ENCODE results near the gene COPA. TPM values are rescaled to one million over a fixed set of nuclear protein-coding genes. Genes with fewer than 3 reads are reported as not detected.
"Not testable (repeated sequence)": the region's sequence is repeated elsewhere in the genome, so short reads cannot be mapped to it uniquely, and the experiment has no call there.

Gene COPA
- polyA plus RNA-seq, 4 donors = 140 to 179 (median 159) TPM

- DNase-seq (ENCODE audit: low read depth in 4 of 4, low spot score in 2 of 4) = no peak
These were observed 10.5 kb downstream of the COPA start for GRCh38 chr1:160332516-160332915.

GRCh38 chr1:160330119-160330518 lies 12.9 kb downstream of the COPA start:
- no peak for DNase-seq (ENCODE audit: low read depth in 4 of 4, low spot score in 2 of 4)

GRCh38 chr1:160328184-160328583 lies 14.9 kb downstream of the COPA start:
- no peak for DNase-seq (ENCODE audit: low read depth in 4 of 4, low spot score in 2 of 4)

- DNase-seq (ENCODE audit: low read depth in 4 of 4, low spot score in 2 of 4) = no peak
These were observed 16.6 kb downstream of the COPA start for GRCh38 chr1:160326418-160326817.

GRCh38 chr1:160325252-160325651 lies 17.8 kb downstream of the COPA start:
- no peak for DNase-seq (ENCODE audit: low read depth in 4 of 4, low spot score in 2 of 4)

- DNase-seq (ENCODE audit: low read depth in 4 of 4, low spot score in 2 of 4) = no peak
These were observed 20.2 kb downstream of the COPA start for GRCh38 chr1:160322831-160323230.

- no peak for DNase-seq (ENCODE audit: low read depth in 4 of 4, low spot score in 2 of 4)
These were observed 27.7 kb downstream of the COPA start for GRCh38 chr1:160315359-160315758.

- no peak for DNase-seq (ENCODE audit: low read depth in 4 of 4, low spot score in 2 of 4)
These were observed 33.5 kb downstream of the COPA start for GRCh38 chr1:160309571-160309970.

- DNase-seq (ENCODE audit: low read depth in 4 of 4, low spot score in 2 of 4) = no peak
These were observed 33.9 kb downstream of the COPA start for GRCh38 chr1:160309185-160309557.

GRCh38 chr1:160308451-160309184 lies 34.4 kb downstream of the COPA start:
- no peak for DNase-seq (ENCODE audit: low read depth in 4 of 4, low spot score in 2 of 4)

GRCh38 chr1:160307118-160307791 lies 35.8 kb downstream of the COPA start:
- no peak for DNase-seq (ENCODE audit: low read depth in 4 of 4, low spot score in 2 of 4)

- DNase-seq (ENCODE audit: low read depth in 4 of 4, low spot score in 2 of 4) = no peak
These were observed 42.9 kb downstream of the COPA start for GRCh38 chr1:160300173-160300572.

GRCh38 chr1:160296036-160296435 lies 47.0 kb downstream of the COPA start:
- no peak for DNase-seq (ENCODE audit: low read depth in 4 of 4, low spot score in 2 of 4)

GRCh38 chr1:160293020-160293968 lies 49.8 kb downstream of the COPA start:
- no peak for DNase-seq (ENCODE audit: low read depth in 4 of 4, low spot score in 2 of 4)

- peak; percentile 39 to 61 (median 50) for DNase-seq (ENCODE audit: low read depth in 4 of 4, low spot score in 2 of 4)
These were observed 51.5 kb downstream of the COPA start for GRCh38 chr1:160291248-160292220.

GRCh38 chr1:160287769-160288168 lies 55.3 kb downstream of the COPA start:
- DNase-seq (ENCODE audit: low read depth in 4 of 4, low spot score in 2 of 4) = not testable (repeated sequence)

GRCh38 chr1:160285506-160285905 lies 57.5 kb downstream of the COPA start:
- DNase-seq (ENCODE audit: low read depth in 4 of 4, low spot score in 2 of 4) = no peak

- DNase-seq (ENCODE audit: low read depth in 4 of 4, low spot score in 2 of 4) = peak; percentile 63 to 89 (median 82)
These were observed 58.2 kb downstream of the COPA start, which contains the start of gene PEX19 for GRCh38 chr1:160284782-160285344. Gene PEX19, minus strand, starts transcription at chr1:160285133. Its CDS starts 9 bp downstream, at chr1:160285124.

GRCh38 chr1:160284220-160284781 lies 58.7 kb downstream of the COPA start:
- DNase-seq (ENCODE audit: low read depth in 4 of 4, low spot score in 2 of 4) = peak in 3 of 4 donors; percentile 9 to 37 (median 32)
